Mesothelial cell of epicardium (in vitro differentiated cells): ENCODE measurements around the gene MINDY4B. TPM values are rescaled to one million over a fixed set of nuclear protein-coding genes. Genes with fewer than 3 reads are reported as not detected.
A peak's percentile ranks its signal among the peaks of the same experiment; 100 is the strongest.

Experiments
- DNase-seq, 2 experiments: peaks; one replicate each; pipeline ENCODE4 v3.0.0; 2021; ENCODE audit warnings: low spot score in 2 of 2; ENCODE audit not compliant: unreplicated experiment in 2 of 2
- H3K27ac Mint-ChIP-seq: 2 replicates; pipeline ENCODE4 v1.8.0; 2021; ENCODE audit warnings: mixed read lengths
- H3K27me3 Mint-ChIP-seq: 2 replicates; pipeline ENCODE4 v1.8.0; 2021; ENCODE audit warnings: low read depth, mixed read lengths
- H3K36me3 Mint-ChIP-seq: 2 replicates; pipeline ENCODE4 v1.8.0; 2021; ENCODE audit warnings: mixed read lengths
- H3K4me1 Mint-ChIP-seq: 2 replicates; pipeline ENCODE4 v1.8.0; 2021; ENCODE audit warnings: mixed read lengths
- H3K4me3 Mint-ChIP-seq: 2 replicates; pipeline ENCODE4 v1.8.0; 2021; ENCODE audit warnings: mild to moderate bottlenecking, moderate library complexity, mixed read lengths
- H3K9me3 Mint-ChIP-seq: 2 replicates; pipeline ENCODE4 v1.8.0; 2021; ENCODE audit warnings: mixed read lengths
- CTCF ChIP-seq: fragments of 200-600 bp; sonication (generic); IDR thresholded peaks from one replicate; pipeline ENCODE4 v1.5.0; 2021; ENCODE audit warnings: antibody characterized with exemption; ENCODE audit not compliant: unreplicated experiment
- total RNA-seq: library from RNA; stranded (reverse); gene quantifications from 3 replicates; pipeline ENCODE4 v1.2.1, GENCODE V29; 2021

Gene MINDY4B
- not detected in 3 replicates for total RNA-seq

- DNase-seq: no peak
- H3K4me3 Mint-ChIP-seq: no peak within 1 kb of the TSS
- no peak within 1 kb of the TSS for H3K27ac Mint-ChIP-seq
- H3K36me3 Mint-ChIP-seq: no peaks in the 10 kb centered on the region
- no peak for TF ChIP-seq CTCF
- H3K4me1 Mint-ChIP-seq: peaks cover 17% of the 10 kb centered on the region
- peaks cover 23% of the 10 kb centered on the region for H3K27me3 Mint-ChIP-seq
- peaks cover 7% of the 10 kb centered on the region for H3K9me3 Mint-ChIP-seq
Measured at GRCh38 chr3:150905339-150905738, at the start of gene MINDY4B. Gene MINDY4B (minus strand): TSS chr3:150905439. CDS start chr3:150905439, 0 bp downstream.

DNA sequence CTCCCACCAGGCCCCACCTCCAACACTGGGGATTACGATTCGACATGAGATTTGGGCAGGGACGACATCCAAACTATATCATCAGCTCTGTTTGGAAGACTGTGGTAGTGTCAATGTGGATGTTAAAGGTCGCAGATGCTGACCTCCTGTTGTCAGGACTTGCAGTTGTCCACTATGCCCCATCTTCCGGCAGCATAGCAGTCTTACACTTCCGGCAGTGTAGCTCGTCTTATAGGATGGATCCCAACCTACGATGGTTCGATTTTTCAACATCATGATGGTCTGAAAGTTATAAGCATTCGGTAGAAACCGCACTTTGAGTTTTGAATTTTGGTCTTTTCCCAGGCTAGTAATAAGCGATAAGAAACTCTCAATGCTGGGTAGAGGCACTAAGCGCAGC is 46.7 kb upstream of the MINDY4B start:
- Mint-ChIP-seq H3K27ac (no peak overlapping the region), H3K9me3 (peaks cover 19% of the 10 kb centered on the region), H3K4me3 (no peak overlapping the region), H3K27me3 (peaks cover 3% of the 10 kb centered on the region), H3K36me3 (no peaks in the 10 kb centered on the region), H3K4me1 (peaks cover 23% of the 10 kb centered on the region)
- no peak for DNase-seq
- no peak for TF ChIP-seq CTCF

DNA sequence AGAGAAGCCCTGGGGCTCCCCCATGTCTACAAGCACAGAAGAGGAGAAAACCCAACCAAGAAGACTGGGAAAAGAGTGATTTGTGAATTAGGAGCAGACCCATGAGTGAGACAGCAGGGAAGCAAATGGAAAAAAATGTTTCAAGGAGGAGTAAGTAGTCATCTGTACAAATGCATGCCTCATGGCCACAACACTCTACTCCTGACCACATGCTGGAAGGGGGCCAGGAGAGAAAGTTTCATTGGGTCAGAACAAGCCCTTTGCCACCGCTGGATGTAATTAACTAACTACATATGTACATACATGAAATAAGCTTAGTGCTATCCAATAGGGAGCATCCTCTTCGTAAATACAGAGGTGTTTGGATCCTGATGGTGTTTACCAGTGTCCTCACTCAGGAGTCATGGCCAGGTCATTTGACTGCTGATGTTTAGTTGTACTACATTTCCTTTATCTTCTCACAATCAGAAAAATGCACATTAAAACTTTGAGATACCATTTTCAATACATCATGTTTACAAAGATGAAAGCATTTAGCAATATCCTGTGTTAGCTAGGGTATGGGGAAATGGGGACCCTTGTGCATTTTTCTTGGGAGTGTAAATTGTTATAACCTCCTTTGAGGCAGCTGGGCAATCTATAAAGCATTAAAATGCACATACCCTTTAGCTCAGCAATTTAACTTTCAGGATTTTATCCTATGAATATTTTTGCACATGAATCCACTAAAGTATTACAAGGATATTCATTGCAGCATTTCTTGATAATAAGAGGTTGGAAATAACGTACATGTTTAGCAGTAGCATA is 40.2 kb upstream of the MINDY4B start:
- H3K36me3 Mint-ChIP-seq: no peaks in the 10 kb centered on the region
- no peak for DNase-seq
- no peak overlapping the region for H3K4me3 Mint-ChIP-seq
- peaks cover 3% of the 10 kb centered on the region for H3K27me3 Mint-ChIP-seq
- H3K9me3 Mint-ChIP-seq: peaks cover 15% of the 10 kb centered on the region
- H3K27ac Mint-ChIP-seq: peak overlapping the region; percentile 40
- peaks cover 19% of the 10 kb centered on the region for H3K4me1 Mint-ChIP-seq
- TF ChIP-seq CTCF: no peak

DNA sequence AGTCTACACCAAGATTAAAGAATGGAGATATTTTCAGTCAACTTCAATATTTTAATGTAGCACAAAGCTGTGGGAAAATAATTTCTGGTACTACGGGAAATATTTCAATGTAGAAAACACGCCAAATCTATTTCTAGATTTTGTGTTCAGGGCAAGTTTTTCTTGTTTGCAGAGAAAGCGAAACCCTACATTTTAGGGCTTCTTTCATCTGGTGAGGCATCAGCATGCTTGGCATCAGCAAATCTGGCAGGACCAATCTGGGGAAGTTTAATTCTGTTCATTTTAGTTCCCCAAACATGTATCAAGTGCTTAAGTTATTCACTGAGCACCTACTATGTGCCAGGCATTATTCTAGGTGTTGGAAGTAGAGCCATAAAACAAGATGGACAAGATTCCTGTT is 37.0 kb upstream of the MINDY4B start:
- peaks cover under 1% of the 10 kb centered on the region for H3K9me3 Mint-ChIP-seq
- H3K27me3 Mint-ChIP-seq: no peaks in the 10 kb centered on the region

DNA sequence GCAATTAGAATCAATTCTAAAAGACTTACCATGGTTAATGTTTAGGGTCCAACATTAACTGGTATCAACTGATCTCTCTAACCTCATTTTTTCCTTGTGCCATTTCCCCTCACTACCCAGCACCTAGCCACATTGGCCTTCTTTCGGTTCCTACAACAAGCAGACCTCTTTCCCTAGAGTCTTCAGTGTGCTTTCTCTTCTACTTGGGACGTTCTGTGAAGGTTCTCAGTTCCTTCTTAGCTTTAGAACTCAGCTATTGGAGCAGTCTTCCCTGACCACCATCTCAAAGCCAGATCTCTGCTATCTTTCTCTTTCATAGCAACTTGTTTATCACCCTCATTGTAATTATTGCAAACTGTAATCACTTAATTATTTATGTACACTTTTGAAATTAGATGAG is 31.5 kb upstream of the MINDY4B start:
- Mint-ChIP-seq H3K36me3 (no peaks in the 10 kb centered on the region), H3K4me1 (peaks cover 30% of the 10 kb centered on the region), H3K27me3 (no peaks in the 10 kb centered on the region), H3K4me3 (no peak overlapping the region), H3K27ac (no peak overlapping the region), H3K9me3 (peaks cover 9% of the 10 kb centered on the region)
- no peak for TF ChIP-seq CTCF
- no peak for DNase-seq

More for the DNA sequence above, 37.0 kb upstream of the MINDY4B start:
- Mint-ChIP-seq H3K4me3 (no peak overlapping the region), H3K4me1 (peaks cover 29% of the 10 kb centered on the region), H3K36me3 (no peaks in the 10 kb centered on the region), H3K27ac (no peak overlapping the region)
- no peak for TF ChIP-seq CTCF
- no peak for DNase-seq
